Cardiac fibroblast (primary cell): Measurements from ENCODE around the gene DSCAML1.
A peak's percentile ranks its signal among the peaks of the same experiment; 100 is the strongest.

Experiments used
- DNase-seq, 2 donors: peaks; one replicate each; pipeline versions ENCODE4 v3.0.0 to v3.0.0-alpha.2; 2010; ENCODE audit warnings: low read depth in 2 of 2
- H3K4me3 ChIP-seq, 2 donors: replicated peaks in 1 of 2; 1 replicate in 1 of 2; 2 replicates in 1 of 2; pipeline ENCODE4 v1.5.1; 2011; ENCODE audit warnings: low read depth in 2 of 2, low read length in 2 of 2, mild to moderate bottlenecking in 2 of 2, moderate library complexity in 1 of 2
- CTCF ChIP-seq: IDR thresholded peaks from one replicate; pipeline ENCODE4 v1.5.1; 2011; ENCODE audit warnings: low read depth, mild to moderate bottlenecking, low read length, inconsistent platforms

Gene DSCAML1

GRCh38 chr11:117808784-117809183 is 11.8 kb upstream of the DSCAML1 start:
- TF ChIP-seq CTCF = no peak
- no peak overlapping the region for H3K4me3 ChIP-seq
- no peak for DNase-seq

DNA sequence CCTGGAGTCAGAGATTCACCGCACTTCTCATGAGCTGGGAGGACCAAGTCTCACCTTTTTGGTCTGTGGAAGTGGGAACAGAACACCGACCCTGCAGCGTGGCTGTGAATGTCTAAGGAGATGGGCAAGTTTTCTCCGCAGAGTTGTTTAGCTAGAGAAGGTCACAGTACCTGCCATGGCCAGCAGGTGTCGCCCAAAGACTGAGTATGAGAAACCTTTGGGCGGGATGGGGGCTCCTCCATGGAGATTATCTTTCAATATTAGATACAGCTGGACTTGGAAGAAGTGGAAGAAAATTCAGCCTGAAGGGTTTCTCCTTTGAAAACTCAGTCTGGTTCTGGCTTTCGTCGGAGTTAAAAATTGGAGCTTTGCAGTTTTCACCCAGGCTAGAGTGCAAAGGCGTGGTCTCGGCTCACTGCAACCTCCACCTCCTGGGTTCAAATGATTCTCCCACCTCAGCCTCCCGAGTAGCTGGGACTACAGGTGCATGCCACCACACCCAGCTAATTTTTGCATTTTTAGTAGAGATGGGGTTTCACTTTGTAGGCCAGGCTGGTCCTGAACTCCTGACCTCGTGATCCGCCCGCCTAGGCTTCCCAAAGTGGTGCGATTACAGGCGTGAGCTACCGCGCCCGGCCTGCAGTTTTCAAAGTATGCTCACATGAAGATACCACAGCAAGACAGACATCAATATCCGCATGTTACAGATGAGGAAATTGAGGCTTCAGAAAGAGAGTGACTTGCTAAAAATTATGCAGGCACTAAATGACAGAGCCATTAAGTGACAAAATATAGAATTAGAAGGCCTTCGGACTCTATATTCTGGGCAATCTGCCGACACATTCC is 10.7 kb upstream of the DSCAML1 start:
- TF ChIP-seq CTCF = peak; percentile 87
- DNase-seq = peak; percentile 68 to 71
- H3K4me3 ChIP-seq = no peak overlapping the region

GRCh38 chr11:117806846-117807245 is 9.8 kb upstream of the DSCAML1 start:
- no peak for TF ChIP-seq CTCF
- no peak for DNase-seq
- H3K4me3 ChIP-seq = no peak overlapping the region

- TF ChIP-seq CTCF = no peak
- H3K4me3 ChIP-seq = no peak overlapping the region
- no peak for DNase-seq
Measured at GRCh38 chr11:117805045-117805444, 8.0 kb upstream of the DSCAML1 start.

- DNase-seq = no peak
- H3K4me3 ChIP-seq = no peak overlapping the region
- no peak for TF ChIP-seq CTCF
Measured at GRCh38 chr11:117803896-117804295, 6.9 kb upstream of the DSCAML1 start.

- DNase-seq = no peak
- TF ChIP-seq CTCF = no peak
Measured at GRCh38 chr11:117799634-117800033, 2.6 kb upstream of the DSCAML1 start.

GRCh38 chr11:117796456-117796871 is 552 bp downstream of the DSCAML1 start:
- H3K4me3 ChIP-seq = no peak overlapping the region
- no peak for TF ChIP-seq CTCF
- no peak for DNase-seq

More at GRCh38 chr11:117799634-117800033, 2.6 kb upstream of the DSCAML1 start:
- no peak overlapping the region for H3K4me3 ChIP-seq
